NT2/D1 (cell line): ENCODE data around the gene FSTL4.

Experiments
- SUZ12 ChIP-seq: IDR thresholded peaks from 2 replicates; pipeline ENCODE4 v1.6.1; 2011; ENCODE audit not compliant: insufficient read length, insufficient read depth; ENCODE audit errors: extremely low read depth
- YY1 ChIP-seq: IDR thresholded peaks from 2 replicates; pipeline ENCODE4 v1.6.1; 2011; ENCODE audit not compliant: insufficient read length, insufficient read depth
- ZNF274 ChIP-seq: IDR thresholded peaks from 2 replicates; pipeline ENCODE4 v1.6.1; 2011; ENCODE audit warnings: mild to moderate bottlenecking, low read depth, low read length

- TF ChIP-seq YY1 (no peak), SUZ12 (no peak), ZNF274 (no peak)
These were observed 144.4 kb downstream of the FSTL4 start for GRCh38 chr5:133467826-133468463.
